ENCODE data around the gene SLC39A6. TPM values are rescaled to one million over a fixed set of nuclear protein-coding genes. Genes with fewer than 3 reads are reported as not detected.
A peak's percentile ranks its signal among the peaks of the same experiment; 100 is the strongest.
"Not testable (repeated sequence)": the region's sequence is repeated elsewhere in the genome, so short reads cannot be mapped to it uniquely, and the experiment has no call there.

Gene SLC39A6
- 10 to 100 TPM; 18.4 to 20.4 TPM for total RNA-seq

GRCh38 chr18:36129300-36130038 lies at the start of gene SLC39A6, which contains the start of gene ELP2:
Gene SLC39A6 (minus strand): TSS chr18:36129340. CDS start chr18:36127007, 2,333 bp downstream.
Gene ELP2 (plus strand): TSS chr18:36129899. CDS start chr18:36129934, 35 bp downstream.
- Mint-ChIP-seq H3K4me1 (peaks cover 30% of the 10 kb centered on the region), H3K9me3 (no peaks in the 10 kb centered on the region), H3K36me3 (peaks cover 19% of the 10 kb centered on the region), H3K27me3 (no peaks in the 10 kb centered on the region), H3K4me3 (peak within 1 kb of the TSS; percentile 93), H3K27ac (peak within 1 kb of the TSS; percentile 95)
- peak; percentile 97 for DNase-seq
- POLR2A ChIA-PET = interaction anchor here (0.6 to 3.2 kb wide), 10 partner anchors 12 to 840 kb away, joined by 3 to 12 read pairs (median 4); partner anchors contain the start of genes INO80C, KIAA1328, MOCOS and RMP24
- peak; percentile 89 for ATAC-seq (ENCODE audit: low read depth)

GRCh38 chr18:36177913-36178312 lies 48.8 kb upstream of the SLC39A6 start:
- POLR2A ChIA-PET = no interaction called here
- Mint-ChIP-seq H3K36me3 (peaks cover 19% of the 10 kb centered on the region), H3K27me3 (no peaks in the 10 kb centered on the region), H3K9me3 (no peaks in the 10 kb centered on the region), H3K4me1 (peaks cover 15% of the 10 kb centered on the region), H3K27ac (no peak overlapping the region), H3K4me3 (no peak overlapping the region)
- ATAC-seq (ENCODE audit: low read depth) = no peak
- no peak for DNase-seq

- POLR2A ChIA-PET = no interaction called here
These were observed 47.6 kb upstream of the SLC39A6 start for GRCh38 chr18:36176711-36177110.

DNA sequence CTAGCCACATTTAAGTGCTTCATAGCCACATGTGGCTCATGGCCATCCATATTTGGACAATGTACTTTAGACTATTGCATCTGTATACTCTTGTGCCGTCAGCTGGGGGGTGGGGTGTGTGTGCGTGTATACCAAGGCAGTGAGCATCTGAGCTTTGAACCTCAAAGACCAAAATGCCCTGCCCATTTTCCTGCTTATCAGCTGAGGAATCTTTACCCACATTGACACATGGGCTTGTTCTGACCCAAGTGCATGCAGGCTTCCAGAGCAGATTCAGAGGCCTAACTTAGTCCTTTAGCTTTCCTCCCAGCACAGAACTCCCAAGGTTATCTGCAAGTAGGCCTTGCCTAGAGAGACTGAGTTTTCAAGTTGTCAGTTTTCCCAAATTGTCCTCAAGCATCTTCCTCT lies 47.0 kb upstream of the SLC39A6 start:
- ATAC-seq (ENCODE audit: low read depth) = no peak
- peaks cover 15% of the 10 kb centered on the region for H3K4me1 Mint-ChIP-seq
- H3K27me3 Mint-ChIP-seq = no peaks in the 10 kb centered on the region
- H3K4me3 Mint-ChIP-seq = no peak overlapping the region
- no peak overlapping the region for H3K27ac Mint-ChIP-seq
- H3K9me3 Mint-ChIP-seq = no peaks in the 10 kb centered on the region
- DNase-seq = no peak
- H3K36me3 Mint-ChIP-seq = peaks cover 24% of the 10 kb centered on the region
- POLR2A ChIA-PET = no interaction called here

More at GRCh38 chr18:36176711-36177110, 47.6 kb upstream of the SLC39A6 start:
- Mint-ChIP-seq H3K4me3 (no peak overlapping the region), H3K9me3 (no peaks in the 10 kb centered on the region), H3K4me1 (peaks cover 15% of the 10 kb centered on the region), H3K27me3 (no peaks in the 10 kb centered on the region), H3K27ac (no peak overlapping the region), H3K36me3 (peaks cover 23% of the 10 kb centered on the region)
- DNase-seq = no peak
- no peak for ATAC-seq (ENCODE audit: low read depth)

DNA sequence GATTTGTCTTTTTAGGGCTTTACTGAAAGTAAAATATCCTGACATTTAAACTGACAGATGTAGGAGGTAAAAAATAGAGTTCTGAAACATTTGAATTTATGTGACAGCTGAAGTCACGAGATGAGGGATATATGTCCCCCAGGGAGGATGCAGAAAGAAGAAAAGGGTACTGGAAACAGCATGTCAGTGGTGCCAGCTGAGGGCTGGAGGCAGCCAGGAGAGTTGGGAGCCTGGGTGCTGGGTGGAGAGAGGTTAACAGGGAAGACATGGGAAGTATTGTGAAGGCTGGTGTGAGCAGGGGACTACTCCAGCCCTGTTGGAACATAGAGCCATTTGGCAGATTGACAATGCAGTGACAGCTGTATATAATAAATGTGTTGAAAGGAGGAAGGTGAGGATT lies 46.3 kb upstream of the SLC39A6 start:
- Mint-ChIP-seq H3K27ac (no peak overlapping the region), H3K36me3 (peaks cover 28% of the 10 kb centered on the region), H3K4me1 (peaks cover 14% of the 10 kb centered on the region)

GRCh38 chr18:36169938-36170337 lies 40.8 kb upstream of the SLC39A6 start:
- ATAC-seq (ENCODE audit: low read depth) = no peak
- peaks cover 5% of the 10 kb centered on the region for H3K4me1 Mint-ChIP-seq
- H3K9me3 Mint-ChIP-seq = no peaks in the 10 kb centered on the region
- POLR2A ChIA-PET = no interaction called here
- H3K4me3 Mint-ChIP-seq = no peak overlapping the region
- H3K27me3 Mint-ChIP-seq = no peaks in the 10 kb centered on the region
- DNase-seq = no peak
- no peak overlapping the region for H3K27ac Mint-ChIP-seq
- peaks cover 31% of the 10 kb centered on the region for H3K36me3 Mint-ChIP-seq

More for the DNA sequence above, 46.3 kb upstream of the SLC39A6 start:
- Mint-ChIP-seq H3K4me3 (no peak overlapping the region), H3K9me3 (no peaks in the 10 kb centered on the region), H3K27me3 (no peaks in the 10 kb centered on the region)
- DNase-seq (no peak), ATAC-seq (ENCODE audit: low read depth) (no peak)
- POLR2A ChIA-PET = no interaction called here

DNA sequence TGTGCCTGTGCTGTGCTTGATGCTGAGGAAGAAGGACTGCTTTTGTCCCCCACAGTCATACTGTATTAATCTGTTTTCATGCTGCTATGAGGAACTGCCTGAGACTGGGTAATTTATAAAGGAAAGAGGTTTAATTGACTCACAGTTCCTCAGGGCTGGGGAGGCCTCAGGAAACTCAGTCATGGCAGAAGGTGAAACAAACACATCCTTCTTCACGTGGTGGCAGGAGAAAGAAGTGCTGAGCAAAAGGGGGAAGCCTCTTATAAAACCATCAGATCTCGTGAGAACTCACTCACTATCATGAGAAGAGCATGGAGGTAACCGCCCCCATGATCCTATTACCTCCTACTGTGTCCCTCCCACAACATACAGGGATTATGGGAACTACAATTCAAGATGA lies 39.2 kb upstream of the SLC39A6 start:
- H3K4me1 Mint-ChIP-seq; H3K4me3 Mint-ChIP-seq; DNase-seq; POLR2A ChIA-PET; ATAC-seq (ENCODE audit: low read depth); H3K27ac Mint-ChIP-seq; H3K9me3 Mint-ChIP-seq; H3K27me3 Mint-ChIP-seq: not testable (repeated sequence)
- H3K36me3 Mint-ChIP-seq = peaks cover 40% of the 10 kb centered on the region

DNA sequence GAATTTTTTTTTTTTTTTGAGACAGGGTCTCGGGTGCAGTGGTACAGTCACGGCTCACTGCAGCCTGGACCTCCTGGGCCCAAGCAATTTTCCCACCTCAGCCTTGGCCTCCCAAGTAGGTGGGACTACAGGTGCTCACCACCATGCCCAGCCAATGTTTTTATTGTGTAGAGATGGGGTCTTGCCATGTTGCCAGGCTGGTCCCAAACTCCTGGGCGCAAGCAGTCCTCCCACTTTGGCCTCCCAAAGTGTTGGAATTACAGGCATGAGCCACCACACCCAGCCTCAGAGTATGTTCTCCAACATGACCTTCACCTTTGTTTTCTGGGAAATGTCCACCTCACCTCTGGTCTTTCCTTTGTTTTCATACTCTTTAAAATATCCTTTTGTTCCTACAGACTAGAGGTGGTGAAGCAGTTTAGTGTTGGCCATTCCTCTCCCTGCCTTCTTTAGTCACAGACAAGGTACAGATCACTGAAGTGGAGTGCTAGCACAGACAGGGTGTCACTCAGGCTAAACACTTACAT lies 38.6 kb upstream of the SLC39A6 start:
- no peak overlapping the region for H3K4me3 Mint-ChIP-seq
- H3K36me3 Mint-ChIP-seq = peaks cover 43% of the 10 kb centered on the region
- ATAC-seq (ENCODE audit: low read depth) (no peak), DNase-seq (no peak)
- POLR2A ChIA-PET = no interaction called here
- no peak overlapping the region for H3K27ac Mint-ChIP-seq
- peaks cover 5% of the 10 kb centered on the region for H3K4me1 Mint-ChIP-seq
- no peaks in the 10 kb centered on the region for H3K9me3 Mint-ChIP-seq
- no peaks in the 10 kb centered on the region for H3K27me3 Mint-ChIP-seq

GRCh38 chr18:36162981-36163380 lies 33.8 kb upstream of the SLC39A6 start:
- no peak overlapping the region for H3K4me3 Mint-ChIP-seq
- ATAC-seq (ENCODE audit: low read depth) (no peak), DNase-seq (no peak)
- POLR2A ChIA-PET = no interaction called here
- H3K36me3 Mint-ChIP-seq = peaks cover 53% of the 10 kb centered on the region
- H3K4me1 Mint-ChIP-seq = peaks cover 2% of the 10 kb centered on the region
- no peaks in the 10 kb centered on the region for H3K27me3 Mint-ChIP-seq
- no peak overlapping the region for H3K27ac Mint-ChIP-seq
- no peaks in the 10 kb centered on the region for H3K9me3 Mint-ChIP-seq

- no peaks in the 10 kb centered on the region for H3K27me3 Mint-ChIP-seq
- H3K27ac Mint-ChIP-seq = no peak overlapping the region
- DNase-seq = no peak
- H3K4me3 Mint-ChIP-seq = no peak overlapping the region
- ATAC-seq (ENCODE audit: low read depth) = no peak
- peaks cover 2% of the 10 kb centered on the region for H3K4me1 Mint-ChIP-seq
- H3K9me3 Mint-ChIP-seq = no peaks in the 10 kb centered on the region
- H3K36me3 Mint-ChIP-seq = peaks cover 49% of the 10 kb centered on the region
- POLR2A ChIA-PET = interaction anchor here (0.7 kb wide), 1 partner anchor 26 kb away, joined by 3 read pairs; the partner anchor contains the start of gene MOCOS
These were observed 31.8 kb upstream of the SLC39A6 start for GRCh38 chr18:36160959-36161371.

DNA sequence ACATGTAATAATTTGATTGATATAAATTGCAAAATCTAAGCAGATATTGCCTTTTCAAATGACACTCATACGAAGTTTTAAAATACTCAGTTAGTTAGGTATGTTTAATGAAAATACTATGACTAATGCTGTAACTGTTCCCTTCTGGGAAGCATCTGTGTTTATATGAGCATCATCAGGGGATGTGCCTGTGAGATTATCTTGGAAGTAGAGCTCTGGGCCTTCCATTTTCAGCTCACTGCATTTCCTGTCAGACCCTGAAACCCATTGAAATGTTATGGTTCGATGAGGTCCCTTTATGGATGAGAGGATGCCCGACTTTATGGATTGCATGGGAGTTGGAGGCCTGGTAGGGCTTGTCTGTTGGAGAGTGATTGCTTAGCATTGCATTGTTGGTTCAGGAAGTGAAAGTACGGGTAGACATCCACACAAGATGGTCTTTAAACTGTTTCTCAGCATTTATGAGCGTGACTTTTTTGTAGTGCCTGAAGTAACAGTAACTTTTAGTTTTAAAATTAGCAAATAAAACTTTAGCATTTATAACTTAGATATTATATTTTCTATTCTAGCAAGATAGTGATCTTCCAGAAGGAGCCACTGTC lies 29.2 kb upstream of the SLC39A6 start:
- Mint-ChIP-seq H3K27me3 (no peaks in the 10 kb centered on the region), H3K36me3 (peaks cover 41% of the 10 kb centered on the region), H3K9me3 (no peaks in the 10 kb centered on the region), H3K4me1 (peaks cover 4% of the 10 kb centered on the region), H3K27ac (no peak overlapping the region), H3K4me3 (no peak overlapping the region)
- POLR2A ChIA-PET = no interaction called here
- no peak for DNase-seq
- ATAC-seq (ENCODE audit: low read depth) = no peak

- ATAC-seq (ENCODE audit: low read depth) (no peak), DNase-seq (no peak)
- H3K4me3 Mint-ChIP-seq = no peak overlapping the region
- peaks cover 41% of the 10 kb centered on the region for H3K36me3 Mint-ChIP-seq
- peaks cover 6% of the 10 kb centered on the region for H3K4me1 Mint-ChIP-seq
- H3K9me3 Mint-ChIP-seq = no peaks in the 10 kb centered on the region
- H3K27me3 Mint-ChIP-seq = no peaks in the 10 kb centered on the region
- POLR2A ChIA-PET = no interaction called here
- no peak overlapping the region for H3K27ac Mint-ChIP-seq
These were observed 28.3 kb upstream of the SLC39A6 start for GRCh38 chr18:36157441-36157840.

DNA sequence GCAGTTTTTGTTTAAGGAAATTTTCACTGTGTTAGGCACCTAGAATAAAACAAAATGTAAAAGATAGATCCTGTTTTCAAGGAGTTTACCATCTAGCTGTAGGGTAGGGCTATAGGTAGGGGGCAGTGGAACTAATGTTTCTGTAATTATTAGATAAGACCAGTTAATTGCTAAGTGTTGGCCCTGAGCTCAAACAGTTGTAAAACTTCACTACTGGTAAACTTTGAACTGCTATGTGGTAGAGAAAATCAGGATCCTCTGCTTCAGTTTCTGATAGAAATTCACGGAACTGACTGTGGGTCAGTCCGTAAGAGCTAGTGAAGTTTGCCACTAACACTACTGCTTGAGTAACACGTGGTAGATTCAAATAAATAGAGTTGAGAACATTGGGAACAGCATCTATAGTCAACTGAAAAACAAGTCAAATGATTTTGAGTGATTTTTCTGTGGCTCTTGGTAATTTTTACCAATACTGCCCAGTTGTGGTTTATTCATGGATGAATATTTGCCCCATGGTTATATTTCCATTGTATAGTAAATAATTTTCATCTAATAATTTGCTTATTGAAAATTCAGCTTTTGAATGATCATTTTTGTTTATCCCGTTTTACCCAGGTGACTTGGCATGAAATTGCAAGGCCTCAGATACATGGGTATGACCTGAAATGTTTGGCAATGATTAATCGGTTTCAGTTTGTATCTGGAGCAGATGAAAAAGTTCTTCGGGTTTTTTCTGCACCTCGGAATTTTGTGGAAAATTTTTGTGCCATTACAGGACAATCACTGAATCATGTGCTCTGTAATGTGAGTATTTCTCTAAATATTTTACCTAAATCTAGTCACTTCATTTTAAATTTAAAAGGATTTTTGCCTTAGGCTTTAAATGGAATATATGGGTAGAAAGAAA lies 27.0 kb upstream of the SLC39A6 start:
- no peak for DNase-seq
- Mint-ChIP-seq H3K4me3 (no peak overlapping the region), H3K27me3 (no peaks in the 10 kb centered on the region), H3K4me1 (peaks cover 8% of the 10 kb centered on the region), H3K36me3 (peaks cover 38% of the 10 kb centered on the region), H3K27ac (no peak overlapping the region), H3K9me3 (no peaks in the 10 kb centered on the region)
- POLR2A ChIA-PET = interaction anchor here (0.7 kb wide), 1 partner anchor 31 kb away, joined by 3 read pairs; no protein-coding TSS in a partner anchor
- no peak for ATAC-seq (ENCODE audit: low read depth)

Measured in activated naive CD8-positive, alpha-beta T cell treated with anti-CD3 and anti-CD28 coated beads, Interleukin-2, amount 10 ng/mL, durations not matched to agents 7 days and 5 days (primary cell).